K562 (cell line): Measurements from ENCODE around the gene LMBRD1. TPM values are rescaled to one million over a fixed set of nuclear protein-coding genes. Genes with fewer than 3 reads are reported as not detected.

Experiments
- ATAC-seq: fragments of 200-7000 bp; cut with Tn5 transposase; 3 replicates; pipeline ENCODE4 v1.9.1; 2020; ENCODE audit warnings: moderate library complexity
- BruUV-seq: library from RNA; stranded (reverse); fragments of 400-500 nt; replicated peaks from 2 replicates; lab custom pipeline; 2021; lab: Mats Ljungman, UMichigan
- CTCF ChIA-PET: fragments of 300-600 bp; formaldehyde crosslinking; extraction: SDS; loops from one replicate; lab custom pipeline; 2021; ENCODE audit warnings: low intra/inter-chr PET ratio; lab: Yijun Ruan, JAX
- POLR2A ChIA-PET: fragments of 300-600, 350-650 bp; sonication (Branson Sonifier 250); formaldehyde crosslinking; extraction: SDS; loops from one replicate; lab custom pipeline; 2021; ENCODE audit warnings: antibody characterized with exemption, inconsistent platforms; lab: Yijun Ruan, JAX
- DNase-seq, 4 experiments: peaks; one replicate each; pipeline versions ENCODE4 v3.0.0 to v3.0.0-alpha.2; 2011 to 2018; ENCODE audit warnings: low spot score in 3 of 4, mixed read lengths in 3 of 4; ENCODE audit errors: extremely low read depth in 1 of 4
- FAIRE-seq: peaks from 2 replicates; lab custom pipeline; 2011; peaks lifted over from hg19 to GRCh38; lab: Jason Lieb, UNC
- H2AFZ ChIP-seq: 2 replicates; pipeline ENCODE4 v1.6.0; 2011; ENCODE audit warnings: low read depth, low read length, control low read depth, inconsistent platforms
- H3K27ac ChIP-seq: fragments of 200-600 bp; 3 replicates; pipeline ENCODE4 v1.8.0; 2011; ENCODE audit warnings: low read depth, mild to moderate bottlenecking, control low read depth, inconsistent platforms, low read length, moderate library complexity, mixed read lengths; ENCODE audit errors: extremely low read depth
- H3K27me3 ChIP-seq, 2 experiments: fragments of 300-600 bp in 1 of 2; 2 replicates in 1 of 2; 3 replicates in 1 of 2; pipeline versions ENCODE4 v1.6.0 to v1.8.0; 2011; ENCODE audit warnings: inconsistent platforms in 2 of 2, low read length in 2 of 2, mild to moderate bottlenecking in 1 of 2, mixed read lengths in 1 of 2, moderate library complexity in 1 of 2; ENCODE audit not compliant: control insufficient read depth in 2 of 2, insufficient read depth in 2 of 2
- H3K36me3 ChIP-seq: fragments of 300-600 bp; 3 replicates; pipeline ENCODE4 v1.8.0; 2011; ENCODE audit warnings: mild to moderate bottlenecking, low read length, inconsistent platforms; ENCODE audit not compliant: control insufficient read depth, insufficient read depth
- H3K4me1 ChIP-seq, 2 experiments: fragments of 200-600 bp in 1 of 2; replicated peaks in 1 of 2; 2 replicates in 1 of 2; 3 replicates in 1 of 2; pipeline versions ENCODE4 v1.5.1 to v1.8.0; 2011; ENCODE audit warnings: inconsistent platforms in 2 of 2, low read length in 2 of 2, mild to moderate bottlenecking in 1 of 2, mixed read lengths in 1 of 2, moderate library complexity in 1 of 2; ENCODE audit not compliant: control insufficient read depth in 2 of 2, insufficient read depth in 2 of 2
- H3K4me2 ChIP-seq: 2 replicates; pipeline ENCODE4 v1.6.1; 2011; ENCODE audit warnings: low read length, control low read depth, inconsistent platforms, mixed read lengths; ENCODE audit not compliant: insufficient read depth
- H3K4me3 ChIP-seq: fragments of 200-600 bp; sonication (generic), shearing (Covaris generic); 2 replicates; pipeline ENCODE4 v1.5.1; 2016; ENCODE audit warnings: control low read depth, inconsistent platforms
- H3K79me2 ChIP-seq: fragments of 200-600 bp; 3 replicates; pipeline ENCODE4 v1.8.0; 2011; ENCODE audit warnings: low read length, inconsistent platforms; ENCODE audit not compliant: control insufficient read depth, insufficient read depth
- H3K9ac ChIP-seq, 2 experiments: 2 replicates each; pipeline versions ENCODE4 v1.6.0 to v1.6.1; 2011; ENCODE audit warnings: low read depth in 2 of 2, low read length in 2 of 2, control low read depth in 1 of 2, inconsistent platforms in 1 of 2, mild to moderate bottlenecking in 1 of 2, mixed read lengths in 1 of 2; ENCODE audit not compliant: insufficient read depth in 1 of 2
- H3K9me1 ChIP-seq: one replicate; pipeline ENCODE4 v1.6.0; 2011; ENCODE audit warnings: inconsistent platforms, mild to moderate bottlenecking, low read length, moderate library complexity; ENCODE audit not compliant: control insufficient read depth, insufficient read depth
- H3K9me3 ChIP-seq: replicated peaks from 2 replicates; pipeline ENCODE4 v1.5.1; 2011; ENCODE audit warnings: low read depth, low read length, inconsistent platforms; ENCODE audit not compliant: control insufficient read depth, insufficient read depth
- H4K20me1 ChIP-seq: replicated peaks from 2 replicates; pipeline ENCODE4 v1.6.1; 2011; ENCODE audit warnings: low read length, inconsistent platforms, mixed read lengths; ENCODE audit not compliant: control insufficient read depth, insufficient read depth
- ELF1 ChIP-seq: fragments of 200-800 bp; sonication (Bioruptor generic); IDR thresholded peaks from 2 replicates; pipeline ENCODE4 v1.6.1; 2016; ENCODE audit warnings: missing genetic modification characterization, missing compliant biosample characterization
- HNRNPH1 ChIP-seq: fragments of 200-400 bp; formaldehyde crosslinking; optimal IDR thresholded peaks from 2 replicates; pipeline ENCODE3; 2017; ENCODE audit warnings: low read depth, mild to moderate bottlenecking, low read length, moderate library complexity
- NBN ChIP-seq: fragments of 450-650 bp; IDR thresholded peaks from 2 replicates; pipeline ENCODE4 v1.6.1; 2016; ENCODE audit warnings: low read depth, mild to moderate bottlenecking
- NCOR1 ChIP-seq: fragments of 450-650 bp; IDR thresholded peaks from 2 replicates; pipeline ENCODE4 v1.6.1; 2016; ENCODE audit warnings: mild to moderate bottlenecking, moderate library complexity
- NR1H2 ChIP-seq: sonication (generic); formaldehyde crosslinking; IDR thresholded peaks from 2 replicates; pipeline ENCODE4 v1.4.0; 2020; ENCODE audit warnings: mild to moderate bottlenecking, missing genetic modification reagents
- NR4A1 ChIP-seq, 2 experiments: fragments of 250-450 bp in 1 of 2; fragments of 450-650 bp in 1 of 2; sonication (Bioruptor Pico) in 1 of 2; IDR thresholded peaks; 2 replicates each; pipeline versions ENCODE4 v1.4.0 to v1.6.1; 2016 to 2020; ENCODE audit warnings: mild to moderate bottlenecking in 2 of 2, missing compliant biosample characterization in 1 of 2, missing genetic modification characterization in 1 of 2, moderate library complexity in 1 of 2
- SMAD4 ChIP-seq: fragments of 250-450 bp; sonication (Bioruptor Pico); conservative IDR thresholded peaks from 2 replicates; pipeline ENCODE4 v1.8.0; 2021; ENCODE audit warnings: inconsistent platforms, mild to moderate bottlenecking, moderate library complexity
- SREBF1 ChIP-seq: fragments of 150-350 bp; IDR thresholded peaks from 2 replicates; pipeline ENCODE4 v1.6.1; 2014; ENCODE audit warnings: antibody characterized with exemption, low read depth, low read length, borderline replicate concordance
- VEZF1 ChIP-seq: fragments of 200-800 bp; sonication (Bioruptor generic); IDR thresholded peaks from 2 replicates; pipeline ENCODE4 v1.6.1; 2017; ENCODE audit warnings: missing genetic modification characterization, missing compliant biosample characterization
- ZC3H11A ChIP-seq: IDR thresholded peaks from 2 replicates; pipeline ENCODE4 v1.6.1; 2012; ENCODE audit warnings: low read depth, low read length, improper control_type of control experiment
- ZNF24 ChIP-seq: fragments of 450-650 bp; IDR thresholded peaks from 2 replicates; pipeline ENCODE4 v1.6.1; 2016
- ZNF41 ChIP-seq: fragments of 250-450 bp; sonication (Bioruptor Pico); conservative IDR thresholded peaks from 2 replicates; pipeline ENCODE4 v1.4.0; 2020; ENCODE audit warnings: mild to moderate bottlenecking
- WGBS: fragments of 100-300 bp; shearing (Covaris generic); methylation state at CpG from one replicate; pipeline ENCODE4 v1.1.6; 2016; ENCODE audit warnings: low coverage, mixed read lengths; ENCODE audit not compliant: insufficient coverage; ENCODE audit errors: missing lambda C conversion rate; 5-methylcytosine and 5-hydroxymethylcytosine counted together
- in situ Hi-C: fragments of 300-500 bp; cut with MboI; formaldehyde crosslinking; loops from 4 replicates; pipeline ENCODE4 v1.15.0; 2018; ENCODE audit warnings: inconsistent platforms, mixed read lengths
- intact Hi-C: fragments of 100-400 bp; cut with micrococcal nuclease; formaldehyde crosslinking; loops from 2 replicates; pipeline ENCODE4 v1.14.2; 2022
- polyA plus RNA-seq, 8 experiments: library from polyadenylated mRNA; depleted of rRNA in 4 of 8; stranded (reverse) in 5 of 8; unstranded in 3 of 8; fragments of >200 nt; fragmentation: Nextera tagmentation in 2 of 8; fragmentation: Illumina TruSeq in 1 of 8; extraction: Ambion mirVana in 2 of 8; extraction: Trizol in 1 of 8; gene quantifications; 2 replicates each; pipeline versions ENCODE4 v1.2.1 to v1.2.3, GENCODE V29; 2011 to 2014; ENCODE audit warnings: inconsistent platforms in 1 of 8, missing spikeins in 1 of 8
- total RNA-seq, 7 experiments: library from RNA; depleted of rRNA in 6 of 7; stranded (reverse); fragments of >200 nt in 6 of 7; fragmentation: Illumina TruSeq in 2 of 7; extraction: Trizol in 2 of 7; gene quantifications; 2 replicates each; pipeline versions ENCODE4 v1.2.1 to v1.2.3, GENCODE V29; 2011 to 2021; ENCODE audit warnings: low replicate concordance in 1 of 7
- TF ChIP-seq, protein P1 (sequence below), 2 experiments: fragments of 250-450 bp in 1 of 2; fragments of 450-650 bp in 1 of 2; sonication (Bioruptor Pico) in 1 of 2; IDR thresholded peaks; 2 replicates each; pipeline versions ENCODE4 v1.6.1 to v1.8.0; 2016 to 2021; ENCODE audit warnings: mild to moderate bottlenecking in 2 of 2, moderate library complexity in 2 of 2, missing compliant biosample characterization in 1 of 2, missing genetic modification characterization in 1 of 2

LMBRD1 gene
- total and polyA plus RNA-seq, 9 of the 15 experiments (the other 6 are each of a cell fraction or from before 2014, with no cell fraction given), result 14.0 to 85.2 (median 26.5) TPM

- Histone ChIP-seq H3K4me3 (no peak overlapping the region), H2AFZ (no peak overlapping the region), H3K79me2 (no peaks in the 10 kb centered on the region), H3K4me1 (no peaks in the 10 kb centered on the region), H3K36me3 (no peaks in the 10 kb centered on the region), H3K4me2 (no peak overlapping the region), H3K9me3 (no peaks in the 10 kb centered on the region), H4K20me1 (no peaks in the 10 kb centered on the region), H3K27me3 (peaks cover 4% of the 10 kb centered on the region in 2 experiments; a peak in 3 of 5 replicates), H3K9ac (no peak overlapping the region), H3K9me1 (no peaks in the 10 kb centered on the region), H3K27ac (no peak overlapping the region)
- ATAC-seq (no peak), DNase-seq (no peak), FAIRE-seq (no peak)
- POLR2A ChIA-PET, result no interaction called here
- CTCF ChIA-PET, result no interaction called here
- in situ Hi-C loops (no loop called here), intact Hi-C loops (no loop called here)
- 0% methylated on average over 4 of the region's 4 CpGs for WGBS
- BruUV-seq, result no TSS peak
- TF ChIP-seq ELF1 (tag), result no peak
- TF ChIP-seq ZNF41 (CRISPR knock-in tag), result no peak
- no peak for TF ChIP-seq ZC3H11A
- TF ChIP-seq HNRNPH1, result no peak
- no peak for TF ChIP-seq ZNF24
- no peak for TF ChIP-seq SMAD4
- no peak for TF ChIP-seq NCOR1
- TF ChIP-seq, protein P1, sequence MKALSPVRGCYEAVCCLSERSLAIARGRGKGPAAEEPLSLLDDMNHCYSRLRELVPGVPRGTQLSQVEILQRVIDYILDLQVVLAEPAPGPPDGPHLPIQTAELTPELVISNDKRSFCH (CRISPR knock-in tag; IDR thresholded peaks at IDR 0.05), result no peak
- TF ChIP-seq, protein P1 (tag; IDR thresholded peaks at IDR 0.05), result no peak
- no peak for TF ChIP-seq NR1H2 (CRISPR knock-in tag)
- TF ChIP-seq SREBF1, result no peak
- TF ChIP-seq VEZF1, result no peak
- no peak for TF ChIP-seq NR4A1 (CRISPR knock-in tag; IDR thresholded peaks at IDR 0.05)
- TF ChIP-seq NR4A1 (tag; IDR thresholded peaks at IDR 0.05), result no peak
- TF ChIP-seq NBN, result no peak
Measured at GRCh38 chr6:69631552-69632346, 165.1 kb downstream of the LMBRD1 start.
